SK-N-SH treated with all-trans-retinoic acid at 6 μM for 48 hours (cell line): ENCODE data around the gene ARPC2.

Experiments
- ATAC-seq: fragments of 200-7000 bp; cut with Tn5 transposase; 3 replicates; pipeline ENCODE4 v1.9.1; 2020; ENCODE audit warnings: mild to moderate bottlenecking, moderate library complexity
- ARNTL ChIP-seq: fragments of 450-650 bp; formaldehyde crosslinking; IDR thresholded peaks from 2 replicates; pipeline ENCODE4 v1.5.0; 2020; ENCODE audit warnings: low read depth, mild to moderate bottlenecking, moderate library complexity, borderline replicate concordance
- BACH2 ChIP-seq: fragments of 250-450 bp; sonication (Bioruptor Pico); IDR thresholded peaks from 2 replicates; pipeline ENCODE4 v1.9.0; 2021; ENCODE audit warnings: mild to moderate bottlenecking, borderline replicate concordance
- CREB5 ChIP-seq: fragments of 250-450 bp; sonication (Bioruptor Pico); IDR thresholded peaks from 2 replicates; pipeline ENCODE4 v1.5.1; 2020; ENCODE audit warnings: low read depth, mild to moderate bottlenecking, moderate library complexity
- CSDC2 ChIP-seq: fragments of 250-450 bp; sonication (Bioruptor Pico); IDR thresholded peaks from 2 replicates; pipeline ENCODE4 v1.5.0; 2020; ENCODE audit warnings: mild to moderate bottlenecking, moderate library complexity
- CSRNP3 ChIP-seq: fragments of 250-450 bp; sonication (Bioruptor Pico); IDR thresholded peaks from 2 replicates; pipeline ENCODE4 v1.5.1; 2021; ENCODE audit warnings: mild to moderate bottlenecking, moderate library complexity
- ESRRG ChIP-seq: fragments of 250-450 bp; sonication (Bioruptor Pico); IDR thresholded peaks from 2 replicates; pipeline ENCODE4 v1.6.1; 2021; ENCODE audit warnings: mild to moderate bottlenecking
- ISL1 ChIP-seq: fragments of 250-450 bp; sonication (Bioruptor Pico); IDR thresholded peaks from 2 replicates; pipeline ENCODE4 v2.1.2; 2022; ENCODE audit warnings: mild to moderate bottlenecking, moderate library complexity
- OSR1 ChIP-seq: fragments of 250-450 bp; sonication (Bioruptor Pico); IDR thresholded peaks from 2 replicates; pipeline ENCODE4 v1.8.0; 2022; ENCODE audit warnings: moderate library complexity, mild to moderate bottlenecking, inconsistent platforms
- PATZ1 ChIP-seq: fragments of 250-450 bp; sonication (Bioruptor Pico); IDR thresholded peaks from 2 replicates; pipeline ENCODE4 v1.8.0; 2020; ENCODE audit warnings: mild to moderate bottlenecking, moderate library complexity, borderline replicate concordance
- POU6F1 ChIP-seq: fragments of 250-450 bp; sonication (Bioruptor Pico); IDR thresholded peaks from 2 replicates; pipeline ENCODE4 v1.8.0; 2021; ENCODE audit warnings: low read depth, mild to moderate bottlenecking, moderate library complexity, borderline replicate concordance
- PPARA ChIP-seq: fragments of 250-450 bp; sonication (Bioruptor Pico); IDR thresholded peaks from 2 replicates; pipeline ENCODE4 v1.5.0; 2020; ENCODE audit warnings: mild to moderate bottlenecking, borderline replicate concordance
- RARB ChIP-seq: fragments of 250-450 bp; sonication (Bioruptor Pico); IDR thresholded peaks from 2 replicates; pipeline ENCODE4 v1.8.0; 2021; ENCODE audit warnings: mild to moderate bottlenecking, moderate library complexity
- SNAI2 ChIP-seq: fragments of 250-450 bp; sonication (Bioruptor Pico); IDR thresholded peaks from 2 replicates; pipeline ENCODE4 v1.5.0; 2020; ENCODE audit warnings: mild to moderate bottlenecking, moderate library complexity
- TCF4 ChIP-seq: fragments of 250-450 bp; sonication (Bioruptor Pico); IDR thresholded peaks from 2 replicates; pipeline ENCODE4 v1.8.0; 2021; ENCODE audit warnings: mild to moderate bottlenecking, moderate library complexity, borderline replicate concordance
- TOX ChIP-seq: fragments of 250-450 bp; sonication (Bioruptor Pico); IDR thresholded peaks from 2 replicates; pipeline ENCODE4 v1.8.0; 2021; ENCODE audit warnings: mild to moderate bottlenecking, moderate library complexity, borderline replicate concordance
- TSHZ2 ChIP-seq: fragments of 250-450 bp; sonication (Bioruptor Pico); IDR thresholded peaks from 2 replicates; pipeline ENCODE4 v1.5.0; 2020; ENCODE audit warnings: mild to moderate bottlenecking, moderate library complexity
- ZC3H10 ChIP-seq: fragments of 250-450 bp; sonication (Bioruptor Pico); IDR thresholded peaks from 2 replicates; pipeline ENCODE4 v1.5.1; 2021; ENCODE audit warnings: mild to moderate bottlenecking, moderate library complexity
- ZFP3 ChIP-seq: fragments of 250-450 bp; sonication (Bioruptor Pico); IDR thresholded peaks from 2 replicates; pipeline ENCODE4 v1.5.0; 2020; ENCODE audit warnings: mild to moderate bottlenecking, moderate library complexity
- ZFP30 ChIP-seq: fragments of 450-650 bp; formaldehyde crosslinking; IDR thresholded peaks from 2 replicates; pipeline ENCODE4 v1.5.0; 2022; ENCODE audit warnings: mild to moderate bottlenecking, moderate library complexity
- ZNF565 ChIP-seq: fragments of 450-650 bp; formaldehyde crosslinking; conservative IDR thresholded peaks from 2 replicates; pipeline ENCODE4 v1.5.0; 2020; ENCODE audit warnings: low read depth, mild to moderate bottlenecking, moderate library complexity
- ZNF70 ChIP-seq: fragments of 450-650 bp; formaldehyde crosslinking; IDR thresholded peaks from 2 replicates; pipeline ENCODE4 v1.5.0; 2020; ENCODE audit warnings: mild to moderate bottlenecking, moderate library complexity
- ZNF8 ChIP-seq: fragments of 450-650 bp; formaldehyde crosslinking; IDR thresholded peaks from 2 replicates; pipeline ENCODE4 v1.5.0; 2020; ENCODE audit warnings: mild to moderate bottlenecking, moderate library complexity

Gene ARPC2

GRCh38 chr2:218196974-218197373, 20.0 kb upstream of the ARPC2 start:
- TF ChIP-seq TCF4 (no peak), TSHZ2 (no peak), OSR1 (CRISPR knock-in tag) (no peak), ARNTL (CRISPR knock-in tag) (no peak), PPARA (no peak), ZNF565 (CRISPR knock-in tag) (no peak), TOX (CRISPR knock-in tag) (no peak), CREB5 (CRISPR knock-in tag) (no peak), ZFP3 (CRISPR knock-in tag) (no peak), ZFP30 (CRISPR knock-in tag) (no peak), ZC3H10 (no peak), BACH2 (CRISPR knock-in tag) (no peak)

GRCh38 chr2:218202266-218202665, 14.7 kb upstream of the ARPC2 start:
- no peak for ATAC-seq
- TF ChIP-seq ZNF565 (CRISPR knock-in tag) (no peak), ZFP30 (CRISPR knock-in tag) (no peak), POU6F1 (no peak), CSRNP3 (CRISPR knock-in tag) (no peak), BACH2 (CRISPR knock-in tag) (no peak), CSDC2 (CRISPR knock-in tag) (no peak), SNAI2 (CRISPR knock-in tag) (no peak), CREB5 (CRISPR knock-in tag) (no peak), PATZ1 (CRISPR knock-in tag) (no peak), OSR1 (CRISPR knock-in tag) (no peak), ZNF8 (CRISPR knock-in tag) (no peak), TSHZ2 (no peak), TOX (CRISPR knock-in tag) (no peak), ESRRG (CRISPR knock-in tag) (no peak), ZNF70 (CRISPR knock-in tag) (no peak), PPARA (no peak), RARB (no peak), ISL1 (no peak)

More at GRCh38 chr2:218196974-218197373, 20.0 kb upstream of the ARPC2 start:
- no peak for ATAC-seq
